ENCODE data around the gene KLF12.

- TF ChIP-seq POLR2A (IDR thresholded peaks at IDR 0.05) (no peak), CTCF (IDR thresholded peaks at IDR 0.05) (no peak), POLR2AphosphoS5 (IDR thresholded peaks at IDR 0.05; ENCODE audit: insufficient read depth in 1 of 2, low read depth in 1 of 2) (no peak)
These were observed 2.0 kb upstream of the KLF12 start for GRCh38 chr13:74136084-74136658.

All from vagina (tissue), 2 donors.